Measurements from ENCODE around the gene ME2.
"Not testable (repeated sequence)": the region's sequence is repeated elsewhere in the genome, so short reads cannot be mapped to it uniquely, and the experiment has no call there.

Gene ME2

GRCh38 chr18:50982086-50982801 is 103.3 kb downstream of the ME2 start:
- DNase-seq, result no peak

- peak; percentile 24 for DNase-seq
Observed at GRCh38 chr18:50982802-50983179, 103.9 kb downstream of the ME2 start.

GRCh38 chr18:50986360-50987087 is 107.6 kb downstream of the ME2 start:
- DNase-seq, result peak; percentile 50

GRCh38 chr18:50987261-50987660 is 108.3 kb downstream of the ME2 start:
- no peak for DNase-seq

- no peak for DNase-seq
Observed at GRCh38 chr18:50989711-50990110, 110.8 kb downstream of the ME2 start.

- no peak for DNase-seq
Observed at GRCh38 chr18:50992351-50992762, 113.4 kb downstream of the ME2 start.

- DNase-seq, result no peak
Observed at GRCh38 chr18:50994031-50994430, 115.1 kb downstream of the ME2 start.

- DNase-seq, result not testable (repeated sequence)
Observed at GRCh38 chr18:51003174-51003573, 124.3 kb downstream of the ME2 start.
